Gastroesophageal sphincter (tissue), 3 donors: ENCODE results near the gene SIGLEC8.

Experiments
- CTCF ChIP-seq, 4 experiments: fragments of 200-600 bp in 2 of 4; fragments of 450-650 bp in 2 of 4; sonication (generic) in 1 of 4; IDR thresholded peaks; one replicate each; pipeline ENCODE4 v1.5.1; 2017 to 2019; ENCODE audit warnings: antibody characterized with exemption in 4 of 4, mild to moderate bottlenecking in 2 of 4, moderate library complexity in 2 of 4
- POLR2A ChIP-seq, 2 donors: fragments of 450-650 bp; IDR thresholded peaks; one replicate each; pipeline ENCODE4 v1.6.1; 2017; ENCODE audit warnings: antibody characterized with exemption in 2 of 2, mild to moderate bottlenecking in 2 of 2, moderate library complexity in 1 of 2
- POLR2AphosphoS5 ChIP-seq: sonication (generic); formaldehyde crosslinking; IDR thresholded peaks from one replicate; pipeline ENCODE4 v1.6.1; 2017; ENCODE audit warnings: antibody characterized with exemption

GRCh38 chr19:51462681-51463080 is 4.4 kb upstream of the SIGLEC8 start:
- no peak for TF ChIP-seq CTCF (IDR thresholded peaks at IDR 0.05)
- TF ChIP-seq POLR2AphosphoS5, result no peak
- no peak for TF ChIP-seq POLR2A (IDR thresholded peaks at IDR 0.05)
